GM10266 (cell line): Measurements from ENCODE around the gene METTL1.
"Not testable (repeated sequence)": the region's sequence is repeated elsewhere in the genome, so short reads cannot be mapped to it uniquely, and the experiment has no call there.

Experiments used
- DNase-seq: peaks from one replicate; pipeline ENCODE4 v3.0.0; 2012; ENCODE audit errors: extremely low spot score
- TF ChIP-seq, protein P1 (sequence below): IDR thresholded peaks from 2 replicates; pipeline ENCODE4 v1.5.1; 2012; ENCODE audit warnings: mild to moderate bottlenecking, low read depth; ENCODE audit not compliant: control insufficient read depth, insufficient read depth; ENCODE audit errors: missing control alignments

The METTL1 gene

DNA sequence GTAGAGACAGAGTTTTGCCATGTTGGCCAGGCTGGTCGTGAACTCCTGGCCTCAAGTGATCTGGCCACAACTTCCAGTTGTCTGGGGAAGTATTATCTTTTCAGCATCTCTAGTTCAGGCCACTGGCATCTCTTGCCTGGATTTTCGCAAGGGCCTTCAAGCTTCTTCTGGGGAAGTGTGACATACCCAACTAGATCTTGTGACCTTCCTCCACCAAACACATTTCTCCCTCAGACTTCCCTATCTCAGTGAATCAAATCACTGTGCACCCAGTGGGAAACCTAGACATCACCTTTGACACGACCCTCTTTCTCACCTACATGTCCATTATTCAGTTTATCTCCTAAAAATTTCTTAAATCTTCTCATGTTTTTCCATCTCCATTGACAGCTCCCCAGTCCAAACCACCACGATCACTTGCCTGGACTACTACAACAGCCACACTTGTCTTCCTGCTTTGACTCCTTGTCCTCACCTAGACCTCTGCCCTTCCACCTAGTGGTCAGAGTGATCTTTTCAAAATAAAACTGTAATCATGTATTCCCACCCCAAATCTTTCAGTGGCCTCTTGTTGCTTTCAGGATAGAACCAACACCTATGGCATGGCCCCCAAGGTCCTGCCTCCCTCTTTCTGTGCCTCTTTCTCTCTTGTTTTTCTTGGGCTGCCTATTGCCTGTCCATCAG lies 3.8 kb upstream of the METTL1 start:
- DNase-seq, result no peak
- TF ChIP-seq, protein P1, sequence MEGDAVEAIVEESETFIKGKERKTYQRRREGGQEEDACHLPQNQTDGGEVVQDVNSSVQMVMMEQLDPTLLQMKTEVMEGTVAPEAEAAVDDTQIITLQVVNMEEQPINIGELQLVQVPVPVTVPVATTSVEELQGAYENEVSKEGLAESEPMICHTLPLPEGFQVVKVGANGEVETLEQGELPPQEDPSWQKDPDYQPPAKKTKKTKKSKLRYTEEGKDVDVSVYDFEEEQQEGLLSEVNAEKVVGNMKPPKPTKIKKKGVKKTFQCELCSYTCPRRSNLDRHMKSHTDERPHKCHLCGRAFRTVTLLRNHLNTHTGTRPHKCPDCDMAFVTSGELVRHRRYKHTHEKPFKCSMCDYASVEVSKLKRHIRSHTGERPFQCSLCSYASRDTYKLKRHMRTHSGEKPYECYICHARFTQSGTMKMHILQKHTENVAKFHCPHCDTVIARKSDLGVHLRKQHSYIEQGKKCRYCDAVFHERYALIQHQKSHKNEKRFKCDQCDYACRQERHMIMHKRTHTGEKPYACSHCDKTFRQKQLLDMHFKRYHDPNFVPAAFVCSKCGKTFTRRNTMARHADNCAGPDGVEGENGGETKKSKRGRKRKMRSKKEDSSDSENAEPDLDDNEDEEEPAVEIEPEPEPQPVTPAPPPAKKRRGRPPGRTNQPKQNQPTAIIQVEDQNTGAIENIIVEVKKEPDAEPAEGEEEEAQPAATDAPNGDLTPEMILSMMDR, result peak; percentile 15

DNA sequence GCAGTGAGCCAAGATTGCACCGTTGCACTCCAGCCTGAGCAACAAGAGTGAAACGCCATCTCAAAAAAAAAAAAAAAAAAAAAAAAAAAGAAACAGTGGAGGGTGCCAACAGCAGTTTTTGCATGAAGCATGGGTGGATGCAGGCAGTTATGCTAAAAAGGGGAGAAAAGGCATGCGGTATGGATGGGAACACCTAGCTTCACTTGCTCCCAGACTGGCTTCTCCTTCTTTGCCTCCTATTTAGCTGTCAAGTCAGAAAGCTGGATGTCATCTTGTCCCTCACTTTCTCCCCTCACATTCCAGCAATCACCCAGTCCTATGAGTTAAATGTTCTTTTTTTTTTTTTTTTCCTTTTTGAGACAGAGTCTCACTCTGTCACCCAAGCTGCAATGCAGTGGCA lies 3.1 kb upstream of the METTL1 start:
- TF ChIP-seq, protein P1, result no peak
- DNase-seq, result no peak

DNA sequence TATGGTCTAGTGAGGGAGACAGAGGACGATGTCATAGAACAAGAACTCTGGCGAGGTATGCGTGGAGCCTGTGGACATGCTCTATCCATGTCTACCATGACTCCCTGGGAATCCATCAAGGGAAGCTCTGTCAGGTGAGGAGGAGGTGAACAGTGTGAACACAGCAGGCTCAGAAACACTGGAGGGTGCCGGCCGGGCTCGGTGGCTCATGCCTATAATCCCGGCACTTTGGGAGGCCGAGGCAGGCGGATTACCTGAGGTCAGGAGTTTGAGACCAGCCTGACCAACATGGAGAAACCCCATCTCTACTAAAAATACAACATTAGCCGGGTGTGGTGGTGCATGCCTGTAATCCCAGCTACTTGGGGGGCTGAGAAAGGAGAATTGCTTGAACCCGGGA lies 2.7 kb upstream of the METTL1 start:
- DNase-seq, result not testable (repeated sequence)

DNA sequence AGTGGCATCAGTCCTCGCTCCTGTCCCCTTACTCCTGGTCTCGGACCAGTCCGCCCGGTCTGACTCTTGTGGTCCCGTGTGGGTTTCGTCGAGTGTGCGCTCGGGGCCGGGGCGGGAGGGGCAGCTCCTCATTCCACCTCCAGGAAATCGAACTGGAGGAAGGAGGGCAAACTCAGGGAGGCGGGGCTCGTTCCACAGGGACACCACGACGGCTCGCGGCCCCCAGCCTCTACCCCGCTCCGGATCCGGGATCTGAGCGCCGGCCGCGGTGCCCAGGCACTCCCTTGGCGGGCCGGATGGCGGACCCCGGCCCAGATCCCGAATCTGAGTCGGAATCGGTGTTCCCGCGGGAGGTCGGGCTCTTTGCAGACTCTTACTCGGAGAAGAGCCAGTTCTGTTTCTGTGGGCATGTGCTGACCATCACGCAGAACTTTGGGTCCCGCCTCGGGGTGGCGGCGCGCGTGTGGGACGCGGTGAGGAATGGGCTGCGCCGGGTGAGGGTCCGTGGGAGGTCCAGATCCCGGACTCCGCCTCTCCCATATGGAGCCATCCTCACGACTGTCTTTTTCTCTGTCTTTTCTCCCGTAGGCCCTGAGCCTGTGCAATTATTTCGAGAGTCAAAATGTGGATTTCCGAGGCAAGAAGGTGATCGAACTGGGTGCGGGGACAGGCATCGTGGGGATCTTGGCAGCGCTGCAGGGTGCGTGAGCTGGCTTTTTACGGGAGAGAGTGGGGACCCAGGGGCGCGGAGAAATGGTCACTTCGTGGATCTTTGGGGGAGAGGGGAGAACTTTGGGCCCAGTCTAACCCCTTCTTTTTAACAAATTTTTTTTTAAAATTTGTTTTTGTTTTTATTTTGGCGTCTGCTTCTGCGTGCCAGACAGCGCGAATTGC lies 771 bp upstream of the METTL1 start, which contains the start of gene EEF1AKMT3:
EEF1AKMT3 (plus strand) TSS at position 186 of the 894 bp plus-strand sequence; CDS start at position 297, 111 bp downstream.
- TF ChIP-seq, protein P1, result no peak
- DNase-seq, result no peak

DNA sequence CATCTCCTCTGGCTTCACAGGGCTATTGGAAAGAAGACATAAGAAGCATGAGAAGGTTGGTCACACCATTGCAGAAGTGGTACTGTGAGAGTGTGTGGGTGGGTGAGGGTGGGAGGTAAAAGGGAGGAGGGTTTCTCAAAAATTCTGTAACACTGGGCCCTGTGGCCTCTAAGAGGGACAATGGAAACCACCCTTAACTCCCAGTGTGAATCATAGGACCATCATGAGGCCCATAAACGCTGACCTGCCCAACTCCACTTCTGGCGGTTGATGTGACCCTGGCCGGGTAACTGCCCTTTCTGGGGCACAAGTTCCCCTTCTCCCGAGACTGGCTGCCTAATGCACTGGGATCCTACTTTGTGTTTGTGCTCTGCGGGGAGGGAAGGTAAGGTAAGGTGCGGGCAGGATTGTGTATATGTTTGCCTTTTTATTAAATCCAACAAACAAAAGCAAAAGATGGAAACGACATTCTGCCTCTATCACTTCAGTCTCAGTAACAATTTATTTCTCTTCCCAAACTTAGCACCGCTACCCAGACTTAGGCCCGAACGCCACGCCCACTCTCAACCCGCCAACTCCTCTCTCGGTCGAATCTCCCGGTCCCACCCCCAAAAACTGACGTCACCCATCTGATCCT lies 551 bp downstream of the METTL1 start:
- DNase-seq, result peak; percentile 88
- TF ChIP-seq, protein P1, result no peak

DNA sequence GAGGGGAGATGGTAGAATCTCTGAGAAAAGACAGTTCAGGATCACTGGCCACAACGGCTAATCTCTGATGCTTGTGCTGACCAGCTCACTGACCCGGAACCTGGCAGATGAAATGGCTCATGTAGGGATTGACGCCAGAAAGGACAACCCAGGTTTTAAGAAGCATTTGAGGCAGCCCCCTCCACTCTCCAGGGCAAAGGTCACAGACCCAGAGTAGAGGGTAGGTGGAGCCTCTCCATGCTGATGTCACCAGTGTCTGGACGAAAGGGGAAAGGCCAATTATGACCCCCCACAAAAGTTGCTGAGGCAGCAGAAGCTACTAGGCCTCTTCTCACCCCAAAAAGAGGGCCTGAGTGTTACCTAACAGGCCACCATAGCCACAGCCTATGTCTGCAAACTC lies 1.2 kb downstream of the METTL1 start:
- TF ChIP-seq, protein P1, result no peak
- no peak for DNase-seq

DNA sequence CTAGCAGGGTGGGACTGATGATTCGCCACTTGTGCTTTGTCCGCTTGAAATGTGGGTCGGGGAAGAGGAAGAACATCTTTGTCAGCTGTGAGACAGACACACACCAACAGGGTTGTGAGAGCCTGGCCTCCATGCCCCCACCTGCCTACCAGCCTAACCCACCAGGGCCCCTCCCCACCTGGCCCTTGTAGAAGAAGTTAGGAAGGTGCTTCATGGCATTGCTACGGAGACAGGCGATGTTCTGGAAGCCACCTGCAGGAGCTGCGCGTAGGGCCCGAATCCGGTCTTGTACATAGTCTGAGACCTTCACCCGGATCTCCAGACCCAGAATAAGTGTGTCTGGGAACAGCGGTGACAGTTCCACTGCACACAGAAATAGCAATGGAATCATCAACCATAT lies 2.3 kb downstream of the METTL1 start:
- DNase-seq, result no peak
- TF ChIP-seq, protein P1, result no peak
